Measurements from ENCODE around the gene MACROD1.

Gene MACROD1

DNA sequence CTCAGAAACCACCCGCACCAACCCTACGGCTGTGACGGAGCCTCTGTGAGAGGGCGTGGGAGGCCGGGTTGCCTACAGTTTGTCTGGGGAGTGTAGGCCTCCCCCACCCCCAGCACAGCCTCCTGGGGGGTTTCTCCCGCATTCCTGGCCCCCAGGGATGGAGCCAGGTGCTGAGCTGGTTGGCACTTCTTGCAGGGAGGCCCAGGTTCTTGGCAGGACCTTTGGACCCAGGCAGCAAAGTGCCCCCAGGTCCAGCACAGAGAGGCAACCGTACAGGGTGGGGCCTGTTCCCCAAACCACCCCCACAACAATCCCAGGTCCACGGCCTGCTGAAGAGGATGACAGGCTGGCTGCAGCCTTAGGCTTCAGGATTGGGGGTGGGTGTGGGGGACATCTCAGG, 36.5 kb downstream of the MACROD1 start:
- no peak overlapping the region for H3K4me3 ChIP-seq (replicated peaks in 1 of 2; ENCODE audit: low read depth in 2 of 2, low read length in 2 of 2)
- no peak for DNase-seq (ENCODE audit: low read depth in 2 of 2)
- TF ChIP-seq, protein P1, sequence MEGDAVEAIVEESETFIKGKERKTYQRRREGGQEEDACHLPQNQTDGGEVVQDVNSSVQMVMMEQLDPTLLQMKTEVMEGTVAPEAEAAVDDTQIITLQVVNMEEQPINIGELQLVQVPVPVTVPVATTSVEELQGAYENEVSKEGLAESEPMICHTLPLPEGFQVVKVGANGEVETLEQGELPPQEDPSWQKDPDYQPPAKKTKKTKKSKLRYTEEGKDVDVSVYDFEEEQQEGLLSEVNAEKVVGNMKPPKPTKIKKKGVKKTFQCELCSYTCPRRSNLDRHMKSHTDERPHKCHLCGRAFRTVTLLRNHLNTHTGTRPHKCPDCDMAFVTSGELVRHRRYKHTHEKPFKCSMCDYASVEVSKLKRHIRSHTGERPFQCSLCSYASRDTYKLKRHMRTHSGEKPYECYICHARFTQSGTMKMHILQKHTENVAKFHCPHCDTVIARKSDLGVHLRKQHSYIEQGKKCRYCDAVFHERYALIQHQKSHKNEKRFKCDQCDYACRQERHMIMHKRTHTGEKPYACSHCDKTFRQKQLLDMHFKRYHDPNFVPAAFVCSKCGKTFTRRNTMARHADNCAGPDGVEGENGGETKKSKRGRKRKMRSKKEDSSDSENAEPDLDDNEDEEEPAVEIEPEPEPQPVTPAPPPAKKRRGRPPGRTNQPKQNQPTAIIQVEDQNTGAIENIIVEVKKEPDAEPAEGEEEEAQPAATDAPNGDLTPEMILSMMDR (IDR thresholded peaks at IDR 0.05; ENCODE audit: low read depth, low read length): no peak

DNA sequence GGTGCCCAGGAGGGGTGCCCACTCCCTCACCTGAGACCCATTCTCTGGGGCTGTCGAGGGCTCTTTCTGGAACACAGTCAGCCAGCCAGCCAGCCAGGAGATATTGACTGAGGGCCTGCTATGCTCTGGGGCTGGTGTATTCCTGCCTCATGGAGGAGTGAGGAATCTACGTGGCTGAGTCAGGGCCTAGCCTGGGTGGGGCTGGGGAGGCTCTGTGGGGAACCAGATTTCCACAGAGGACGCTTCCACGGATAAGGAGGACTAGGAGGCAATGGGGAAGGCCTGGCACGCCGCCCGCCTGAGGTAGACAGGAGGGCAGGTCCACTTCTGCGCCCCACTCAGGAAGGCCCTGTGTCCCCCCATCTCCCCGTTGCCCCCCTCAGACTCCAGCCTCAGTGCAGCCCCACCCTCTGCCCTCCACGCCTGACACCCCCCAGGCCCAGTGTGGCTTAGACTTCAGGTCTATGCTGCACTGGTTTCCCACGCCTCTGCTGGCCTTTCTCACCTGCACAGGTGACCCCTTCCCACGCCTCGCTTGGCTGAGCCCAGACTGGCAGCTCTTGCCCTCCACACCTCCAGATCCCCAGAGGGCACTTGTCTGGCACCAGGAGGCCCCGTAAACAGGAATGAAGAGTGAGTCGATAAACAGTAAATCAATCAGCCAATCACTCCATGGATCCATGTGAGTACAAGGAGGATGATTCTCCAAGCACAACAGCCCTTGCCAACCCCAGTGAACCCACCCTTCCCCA, 37.5 kb downstream of the MACROD1 start:
- TF ChIP-seq, protein P1 (IDR thresholded peaks at IDR 0.05; ENCODE audit: low read depth, low read length): no peak
- H3K4me3 ChIP-seq (replicated peaks in 1 of 2; ENCODE audit: low read depth in 2 of 2, low read length in 2 of 2): no peak overlapping the region
- no peak for DNase-seq (ENCODE audit: low read depth in 2 of 2)

DNA sequence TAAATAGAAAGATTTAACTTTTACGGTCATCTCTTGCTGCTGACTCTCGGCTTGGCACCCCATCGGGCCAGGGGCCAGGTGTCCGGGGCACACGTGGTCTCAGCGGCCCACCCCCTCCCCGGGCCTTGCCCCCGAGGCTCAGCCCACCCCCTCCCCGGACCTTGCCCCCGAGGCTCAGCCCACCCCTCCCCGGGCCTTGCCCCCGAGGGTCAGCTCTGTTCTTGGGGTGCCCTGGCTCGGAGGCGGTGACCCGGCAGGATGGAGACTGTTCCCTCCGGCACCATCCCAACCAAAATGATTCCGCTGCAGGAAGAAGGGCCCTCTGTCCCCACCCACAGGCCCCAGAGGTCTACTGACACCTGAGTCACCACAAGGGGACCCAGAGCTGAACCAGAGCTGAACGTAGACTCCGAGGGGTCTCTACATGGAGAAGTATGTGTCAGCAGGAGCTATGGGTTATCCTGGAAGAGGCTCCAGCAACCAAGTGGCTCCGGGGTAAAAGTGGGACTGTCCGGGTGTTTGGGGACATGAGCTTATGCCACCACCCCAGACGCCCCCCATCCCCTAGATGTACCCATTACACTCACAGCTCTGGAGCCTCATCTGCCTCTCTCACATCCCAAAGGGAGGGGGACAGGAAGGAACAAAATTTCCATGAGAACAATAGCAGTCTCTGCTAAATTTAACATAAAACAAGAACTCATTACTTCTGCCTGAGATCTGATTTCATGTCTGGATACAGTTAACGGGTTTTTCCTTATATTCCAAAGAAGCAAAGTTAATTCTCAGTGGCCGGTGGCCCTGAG, 38.4 kb downstream of the MACROD1 start:
- TF ChIP-seq, protein P1 (IDR thresholded peaks at IDR 0.05; ENCODE audit: low read depth, low read length): no peak
- no peak for DNase-seq (ENCODE audit: low read depth in 2 of 2)
- H3K4me3 ChIP-seq (replicated peaks in 1 of 2; ENCODE audit: low read depth in 2 of 2, low read length in 2 of 2): no peak overlapping the region

DNA sequence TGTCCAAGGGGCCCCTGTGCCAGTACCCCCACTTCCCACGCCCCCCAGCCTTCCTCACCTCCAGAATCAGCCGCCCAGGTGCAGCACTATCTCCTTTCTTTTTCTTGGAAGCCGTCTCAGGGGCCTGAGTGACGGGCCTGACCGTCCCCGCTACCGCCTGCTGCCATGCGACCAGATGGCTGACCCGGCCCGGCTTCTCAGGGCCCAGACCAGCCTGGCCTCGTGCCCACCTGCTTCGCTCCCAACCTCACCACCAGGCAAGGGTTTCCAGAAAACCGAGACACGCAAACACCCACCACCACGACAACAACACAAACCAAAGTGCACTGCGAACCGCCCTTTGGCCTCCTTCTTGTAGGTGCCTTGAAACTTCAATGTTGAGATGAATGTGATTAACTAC, 39.1 kb downstream of the MACROD1 start:
- TF ChIP-seq, protein P1 (IDR thresholded peaks at IDR 0.05; ENCODE audit: low read depth, low read length): no peak
- no peak overlapping the region for H3K4me3 ChIP-seq (replicated peaks in 1 of 2; ENCODE audit: low read depth in 2 of 2, low read length in 2 of 2)
- DNase-seq (ENCODE audit: low read depth in 2 of 2): no peak

DNA sequence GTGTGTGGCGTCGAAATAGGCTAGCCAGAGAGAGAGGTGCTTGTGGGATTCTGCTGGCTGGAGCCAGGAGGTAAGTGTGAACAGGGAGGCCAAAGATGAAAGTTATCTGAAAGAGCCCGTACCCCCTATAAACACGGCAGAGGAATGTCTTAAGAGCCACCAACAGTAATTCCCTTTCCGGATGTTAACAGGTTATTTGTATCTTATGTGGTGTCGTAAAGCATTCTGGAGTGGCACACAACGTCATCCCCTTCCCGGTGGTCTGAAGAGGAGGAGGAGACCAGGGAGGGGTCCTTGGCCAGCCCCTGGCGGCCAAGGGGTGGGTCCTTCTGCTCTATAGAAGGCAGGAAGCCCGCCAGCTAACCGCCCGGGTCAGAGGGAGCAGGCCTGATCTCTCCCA, 39.5 kb downstream of the MACROD1 start:
- H3K4me3 ChIP-seq (replicated peaks in 1 of 2; ENCODE audit: low read depth in 2 of 2, low read length in 2 of 2): no peak overlapping the region
- TF ChIP-seq, protein P1 (IDR thresholded peaks at IDR 0.05; ENCODE audit: low read depth, low read length): no peak
- DNase-seq (ENCODE audit: low read depth in 2 of 2): no peak

DNA sequence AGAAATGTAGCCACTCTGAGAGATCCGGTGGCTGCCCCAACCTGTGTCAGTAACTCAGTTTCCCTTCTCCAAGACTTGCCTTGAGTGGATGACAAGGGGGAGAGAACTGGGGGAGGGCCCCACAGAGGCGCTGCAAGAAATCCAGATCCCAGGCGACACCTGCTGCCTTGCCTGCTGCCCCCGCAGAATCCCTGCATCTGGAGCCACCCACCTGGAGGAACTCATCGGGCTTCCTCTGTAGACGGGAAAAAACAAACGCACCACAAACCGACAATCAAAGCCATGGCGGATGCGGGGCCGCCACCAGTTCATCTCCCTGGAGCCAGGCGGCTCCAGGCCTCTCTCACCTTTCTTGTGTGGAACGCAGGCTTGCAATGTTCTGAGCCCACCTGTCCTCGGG, 40.2 kb downstream of the MACROD1 start:
- DNase-seq (ENCODE audit: low read depth in 2 of 2): no peak
- TF ChIP-seq, protein P1 (IDR thresholded peaks at IDR 0.05; ENCODE audit: low read depth, low read length): no peak
- no peak overlapping the region for H3K4me3 ChIP-seq (replicated peaks in 1 of 2; ENCODE audit: low read depth in 2 of 2, low read length in 2 of 2)
